ENCODE measurements around the gene ARHGEF10L.
"Not testable (repeated sequence)": the region's sequence is repeated elsewhere in the genome, so short reads cannot be mapped to it uniquely, and the experiment has no call there.

The ARHGEF10L gene

GRCh38 chr1:17725084-17725719, 185.7 kb downstream of the ARHGEF10L start:
- DNase-seq, result no peak

DNA sequence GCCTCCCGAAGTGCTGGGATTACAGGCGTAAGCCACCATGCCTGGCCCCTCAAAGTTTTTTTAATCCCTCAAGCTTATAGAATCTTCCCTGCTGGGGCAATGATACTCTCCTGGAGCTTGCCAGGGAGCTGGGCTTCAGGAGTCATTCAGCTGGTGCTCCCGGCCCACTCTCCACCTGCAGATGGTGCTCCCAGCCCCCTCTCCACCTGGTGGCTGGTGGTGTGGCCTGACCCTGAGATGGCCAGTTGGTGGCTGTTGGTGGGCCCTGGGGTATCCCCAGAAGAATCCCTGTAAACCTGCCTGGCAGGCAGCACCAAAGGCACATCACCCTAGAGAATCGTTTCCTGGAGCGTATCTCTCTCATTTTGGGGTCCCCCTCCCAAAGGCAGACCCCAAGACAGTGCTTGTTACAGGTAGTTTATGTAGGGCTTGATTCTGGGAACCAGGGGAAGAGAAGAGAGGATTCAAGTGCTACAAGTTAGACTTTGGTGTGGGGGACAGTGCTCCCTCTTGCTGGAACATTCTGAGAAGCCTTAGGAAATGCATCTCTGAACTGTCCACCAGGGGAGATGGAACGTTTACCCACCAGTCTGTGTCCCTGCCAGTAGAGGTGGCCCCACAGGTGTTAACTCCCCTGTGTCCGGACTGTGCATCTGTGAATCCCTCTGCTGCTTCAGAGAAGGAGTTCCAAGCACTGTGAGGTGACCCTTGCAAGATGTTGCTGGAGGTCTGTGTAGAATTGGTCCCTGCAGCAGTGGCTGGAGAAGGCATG, 186.5 kb downstream of the ARHGEF10L start:
- no peak for DNase-seq

- DNase-seq, result no peak
These were observed 188.7 kb downstream of the ARHGEF10L start for GRCh38 chr1:17728123-17728712.

DNA sequence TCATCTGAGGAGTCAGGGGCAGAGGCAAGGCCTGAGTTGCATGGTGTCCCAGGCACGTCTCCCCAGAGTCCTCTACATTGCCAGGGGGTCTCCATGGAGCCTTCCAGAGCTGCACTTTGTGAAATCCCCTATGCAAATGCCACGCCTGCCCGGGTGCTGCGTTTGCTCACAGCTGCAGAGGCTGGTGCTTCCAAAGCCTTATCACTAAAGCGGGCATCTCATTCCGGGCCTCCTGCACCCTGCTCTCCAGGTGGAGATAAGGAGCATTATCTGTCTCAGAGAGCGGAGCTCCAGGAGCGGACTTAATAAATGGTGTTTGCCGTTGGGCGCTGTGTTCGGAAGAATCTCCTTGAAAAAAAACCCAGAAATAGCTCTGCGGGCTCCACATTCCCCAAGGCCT, 189.8 kb downstream of the ARHGEF10L start:
- no peak for DNase-seq

DNA sequence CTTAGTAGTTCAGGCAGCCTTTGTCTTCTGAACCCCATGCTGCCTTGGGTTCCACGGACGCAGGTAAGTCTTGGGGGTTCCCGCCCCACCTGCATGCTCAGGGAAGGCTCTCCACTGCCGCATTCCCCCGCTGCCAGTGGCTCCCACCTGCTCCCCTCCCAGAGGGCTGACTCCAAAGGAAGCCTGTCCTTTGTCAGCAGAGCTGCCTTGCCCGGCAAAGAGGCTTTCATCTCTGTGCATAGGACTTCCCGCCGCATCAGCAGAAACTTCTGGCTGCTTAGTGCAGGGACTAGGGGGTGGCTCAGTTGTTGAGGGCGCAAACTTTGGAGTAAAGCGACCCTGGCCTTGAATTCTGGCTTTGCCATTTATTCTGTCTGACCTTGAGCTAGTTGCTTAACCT, 190.4 kb downstream of the ARHGEF10L start:
- no peak for DNase-seq

- DNase-seq, result no peak
These were observed 192.0 kb downstream of the ARHGEF10L start for GRCh38 chr1:17731460-17731859.

DNA sequence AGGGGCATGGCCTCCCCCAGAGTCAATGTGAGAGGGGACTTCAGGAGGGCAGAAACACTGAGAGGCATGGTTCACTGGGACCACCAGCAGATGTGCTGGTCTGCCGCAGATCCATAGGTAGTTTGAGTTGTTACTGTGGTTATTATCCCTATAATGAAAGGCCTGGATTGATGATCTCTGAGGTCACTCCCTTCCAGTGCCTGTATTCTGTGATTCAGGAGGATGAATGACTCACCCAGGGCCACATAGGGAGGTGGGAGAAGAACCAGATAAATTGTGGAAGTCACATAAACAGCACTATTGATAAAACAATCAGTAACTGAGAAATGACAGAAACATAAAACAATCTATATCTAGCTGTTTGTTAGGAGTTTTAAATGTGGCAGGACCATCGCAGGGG, 193.0 kb downstream of the ARHGEF10L start:
- no peak for DNase-seq

- no peak for DNase-seq
These were observed 194.2 kb downstream of the ARHGEF10L start for GRCh38 chr1:17733661-17734060.

- no peak for DNase-seq
These were observed 195.1 kb downstream of the ARHGEF10L start for GRCh38 chr1:17734609-17735008.

DNA sequence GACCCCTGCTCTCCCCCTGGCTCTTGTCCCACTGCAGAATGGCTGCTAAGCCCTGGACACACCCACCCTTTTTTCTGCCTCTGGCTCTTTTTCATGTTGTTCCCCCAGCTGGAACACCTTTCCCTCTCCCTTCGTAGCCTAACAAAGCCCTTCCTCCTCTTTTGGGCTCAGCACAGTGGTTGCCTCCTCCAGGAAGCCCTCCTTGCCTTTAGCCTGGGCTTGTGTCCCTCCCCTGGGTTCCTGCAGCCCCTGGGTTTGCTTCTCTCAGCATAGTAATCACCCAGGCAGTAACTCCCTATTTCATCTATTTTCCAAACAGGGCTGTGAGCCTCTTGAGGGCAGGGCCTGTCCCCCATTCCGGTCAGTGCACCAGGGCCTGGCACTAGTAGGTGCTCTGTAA, 195.8 kb downstream of the ARHGEF10L start:
- no peak for DNase-seq

GRCh38 chr1:17735793-17736192, 196.3 kb downstream of the ARHGEF10L start:
- no peak for DNase-seq

- no peak for DNase-seq
These were observed 197.1 kb downstream of the ARHGEF10L start for GRCh38 chr1:17736625-17737024.

GRCh38 chr1:17739050-17739449, 199.6 kb downstream of the ARHGEF10L start:
- DNase-seq, result no peak

GRCh38 chr1:17741052-17741451, 201.6 kb downstream of the ARHGEF10L start:
- DNase-seq, result no peak

DNA sequence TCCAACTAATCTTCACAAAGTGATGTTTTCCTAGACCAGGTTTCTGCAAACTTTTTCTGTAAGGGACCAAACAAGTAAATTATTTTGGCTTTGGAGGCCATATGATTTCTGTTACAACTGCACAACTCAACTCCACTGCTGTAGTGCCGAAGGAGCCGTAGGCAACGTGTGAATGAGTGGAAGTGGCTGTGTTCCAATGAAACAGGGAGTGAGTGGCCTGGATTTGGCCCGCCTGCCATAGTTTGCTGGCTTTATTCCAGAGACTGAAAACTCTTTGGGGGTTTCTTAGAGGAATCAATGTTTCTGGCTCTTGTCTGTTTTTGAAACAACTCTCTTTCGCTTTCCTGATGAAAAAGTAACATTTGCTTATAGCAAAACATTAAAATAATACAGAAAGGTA, 203.1 kb downstream of the ARHGEF10L start:
- no peak for DNase-seq

DNA sequence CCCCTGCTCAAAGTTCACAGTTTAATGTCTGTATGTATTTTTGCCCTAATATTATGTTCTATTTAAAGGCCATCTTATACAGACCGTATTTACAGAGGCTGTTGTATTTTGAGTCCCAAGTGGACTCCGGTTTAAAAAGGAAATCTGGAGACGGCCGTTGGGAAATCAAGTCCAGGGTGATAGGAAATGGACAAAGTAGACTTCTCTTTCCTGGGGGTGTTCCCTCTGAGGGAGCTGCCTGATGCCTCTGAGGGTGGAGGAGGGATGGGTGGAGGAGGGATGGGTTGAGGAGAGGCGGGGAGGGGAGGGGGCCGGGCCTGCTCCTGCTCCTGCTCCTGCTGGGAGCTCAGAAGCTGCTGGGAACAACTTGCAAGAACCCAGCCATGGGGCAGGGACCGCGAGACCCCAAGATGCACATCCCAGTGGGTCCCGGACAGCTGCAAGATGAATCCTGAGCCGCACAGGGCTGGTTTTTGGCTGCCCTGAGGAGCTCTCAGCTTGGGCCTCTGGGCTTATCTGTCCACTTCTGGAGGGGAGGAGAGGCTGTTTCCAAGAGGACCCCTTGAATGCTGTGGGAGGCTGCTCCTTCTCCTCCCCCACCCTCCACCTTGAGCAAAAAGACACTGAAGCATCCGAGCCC, 203.6 kb downstream of the ARHGEF10L start:
- DNase-seq, result no peak

GRCh38 chr1:17743925-17744324, 204.4 kb downstream of the ARHGEF10L start:
- no peak for DNase-seq

DNA sequence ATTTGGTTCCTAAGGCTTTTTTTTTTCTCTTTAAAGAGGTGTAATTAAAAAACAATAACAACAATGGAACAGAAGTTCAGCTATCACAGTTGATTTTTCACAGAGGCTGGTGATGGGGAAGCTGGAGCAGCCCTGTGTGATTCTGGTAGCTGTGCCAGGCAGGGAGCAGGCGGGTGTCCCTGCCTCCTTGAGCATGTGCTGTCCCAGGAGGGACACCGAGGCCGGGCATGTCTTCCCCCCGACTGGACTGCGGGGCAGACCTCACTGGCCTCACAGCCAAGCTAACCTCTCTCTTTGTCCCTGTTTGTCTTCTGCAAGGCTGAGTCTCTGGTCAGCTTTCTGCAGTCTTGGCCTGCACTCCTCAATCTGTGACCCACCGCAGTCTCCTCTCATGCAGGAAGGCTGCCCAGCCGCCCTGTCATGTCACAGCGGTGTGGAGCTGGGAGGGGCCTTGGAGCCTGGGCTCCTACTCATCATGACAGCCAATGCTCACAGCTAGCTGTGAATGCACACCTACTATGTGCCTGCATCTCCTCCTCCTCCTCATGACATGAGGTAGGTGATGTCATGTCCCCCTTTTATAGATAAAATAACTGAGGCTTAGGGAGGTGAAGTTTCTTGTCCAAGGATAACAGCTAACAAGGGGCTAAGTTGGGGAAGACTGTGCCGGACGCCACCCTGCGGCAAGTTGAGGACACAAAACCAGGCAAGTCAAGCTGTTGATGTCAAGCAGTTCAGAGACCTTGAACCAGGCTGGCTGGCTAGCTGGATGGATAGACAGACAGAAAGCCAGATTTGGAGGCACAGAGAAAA, 205.4 kb downstream of the ARHGEF10L start:
- DNase-seq, result no peak

DNA sequence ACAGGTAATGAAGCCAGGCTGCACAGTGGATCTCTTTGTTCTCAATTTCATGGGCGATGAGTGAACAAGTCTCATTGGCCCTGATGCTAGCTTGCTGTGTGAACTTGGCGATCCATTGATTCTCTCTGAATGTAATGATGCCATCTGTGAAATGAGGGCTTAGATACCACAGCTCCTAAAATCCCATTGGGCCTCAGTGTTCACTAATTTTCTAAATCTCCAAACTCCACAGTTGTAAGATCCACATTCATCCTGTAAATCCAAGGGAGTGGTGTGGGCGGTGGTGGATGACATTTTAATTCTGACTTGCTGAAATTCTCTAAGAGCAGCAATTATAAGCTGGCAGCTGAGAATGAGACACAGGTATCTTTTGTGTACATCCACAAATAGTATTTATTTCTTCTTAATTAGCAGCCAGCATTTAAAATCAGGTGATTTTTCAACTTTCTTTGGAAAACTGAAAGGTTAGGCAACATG, 206.0 kb downstream of the ARHGEF10L start:
- no peak for DNase-seq

GRCh38 chr1:17746281-17746680, 206.8 kb downstream of the ARHGEF10L start:
- not testable (repeated sequence) for DNase-seq

DNA sequence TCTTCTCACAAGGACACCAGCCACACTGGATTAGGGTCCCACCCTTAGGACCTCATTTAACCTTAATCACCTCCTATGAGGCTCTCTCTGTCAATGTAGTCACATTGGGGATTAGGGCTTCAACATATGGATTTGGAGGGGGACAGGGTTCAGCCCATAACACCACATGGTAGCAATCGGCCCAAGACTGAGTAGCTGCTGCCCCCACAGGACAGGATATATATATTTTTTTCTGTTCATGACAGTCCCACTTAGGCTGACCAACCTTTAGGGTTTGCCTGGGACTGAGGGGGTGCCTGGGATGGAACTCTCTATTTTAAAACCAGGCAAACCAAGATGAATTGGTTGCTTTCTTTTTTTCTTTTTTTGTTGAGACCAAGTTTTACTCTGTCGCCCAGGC, 207.4 kb downstream of the ARHGEF10L start:
- DNase-seq, result no peak
